KMS-11 (cell line): ENCODE results near the gene PTGR1.

ENCODE experiments used
- H2AFZ ChIP-seq: fragments of 200-600 bp; sonication (generic); 2 replicates; pipeline ENCODE4 v1.6.1; 2016; ENCODE audit warnings: antibody characterized with exemption, mixed run types, low read depth
- H3K27ac ChIP-seq: fragments of 200-600 bp; sonication (generic); 2 replicates; pipeline ENCODE4 v1.6.1; 2016; ENCODE audit warnings: mild to moderate bottlenecking, mixed run types
- H3K27me3 ChIP-seq: fragments of 200-600 bp; sonication (generic); 2 replicates; pipeline ENCODE4 v1.6.1; 2017; ENCODE audit warnings: mild to moderate bottlenecking, low read depth, mixed run types, moderate library complexity; ENCODE audit not compliant: insufficient read depth
- H3K36me3 ChIP-seq: fragments of 200-600 bp; sonication (generic); 2 replicates; pipeline ENCODE4 v1.6.1; 2017; ENCODE audit warnings: mild to moderate bottlenecking, mixed run types; ENCODE audit not compliant: insufficient read depth
- H3K4me1 ChIP-seq: fragments of 200-600 bp; sonication (generic); 2 replicates; pipeline ENCODE4 v1.6.1; 2016; ENCODE audit warnings: mild to moderate bottlenecking, low read depth, mixed run types; ENCODE audit not compliant: poor library complexity, severe bottlenecking
- H3K4me2 ChIP-seq: fragments of 200-600 bp; sonication (generic); 2 replicates; pipeline ENCODE4 v1.7.0; 2016; ENCODE audit warnings: mild to moderate bottlenecking, mixed run types
- H3K4me3 ChIP-seq: fragments of 200-600 bp; sonication (generic); IDR thresholded peaks from 2 replicates; pipeline ENCODE4 v1.6.1; 2017; ENCODE audit warnings: low read depth, low read length, mixed read lengths; ENCODE audit not compliant: insufficient read depth
- H3K79me2 ChIP-seq: fragments of 200-600 bp; sonication (generic); 2 replicates; pipeline ENCODE4 v1.6.1; 2016; ENCODE audit warnings: low read depth, mixed run types; ENCODE audit not compliant: insufficient read depth
- H3K9ac ChIP-seq: fragments of 200-600 bp; sonication (generic); 2 replicates; pipeline ENCODE4 v1.6.1; 2016; ENCODE audit warnings: mild to moderate bottlenecking, mixed run types
- H4K20me1 ChIP-seq: fragments of 200-600 bp; sonication (generic); 2 replicates; pipeline ENCODE4 v1.6.1; 2016; ENCODE audit warnings: mild to moderate bottlenecking, mixed run types; ENCODE audit not compliant: insufficient read depth
- TF ChIP-seq, protein P1 (sequence below): fragments of 200-600 bp; sonication (generic); conservative IDR thresholded peaks from 2 replicates; pipeline ENCODE4 v1.6.1; 2017; ENCODE audit warnings: low read depth, mild to moderate bottlenecking, antibody characterized with exemption, low read length, moderate library complexity, mixed read lengths

The PTGR1 gene

DNA sequence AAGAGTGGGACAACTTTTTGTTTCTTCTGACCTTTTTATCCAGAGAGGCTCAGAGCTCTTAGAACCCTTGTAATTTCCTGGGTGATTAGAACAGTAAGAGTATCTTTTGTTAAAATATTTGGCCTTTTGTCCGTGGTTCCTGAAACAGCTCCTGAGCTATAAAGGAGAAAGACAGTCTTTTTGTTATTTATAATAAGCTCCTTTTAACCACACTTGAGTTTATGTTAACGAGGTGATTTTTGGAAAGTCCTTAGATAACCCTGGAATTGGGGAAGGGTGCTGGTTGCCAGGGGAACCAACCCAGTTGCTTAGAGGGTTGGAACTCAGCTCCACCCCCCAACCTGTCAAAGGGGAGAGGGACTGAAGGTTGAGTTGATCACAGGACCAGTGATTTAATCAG lies 69.7 kb downstream of the PTGR1 start:
- H3K79me2 ChIP-seq, result no peaks in the 10 kb centered on the region
- H3K9ac ChIP-seq, result no peak overlapping the region
- TF ChIP-seq, protein P1, sequence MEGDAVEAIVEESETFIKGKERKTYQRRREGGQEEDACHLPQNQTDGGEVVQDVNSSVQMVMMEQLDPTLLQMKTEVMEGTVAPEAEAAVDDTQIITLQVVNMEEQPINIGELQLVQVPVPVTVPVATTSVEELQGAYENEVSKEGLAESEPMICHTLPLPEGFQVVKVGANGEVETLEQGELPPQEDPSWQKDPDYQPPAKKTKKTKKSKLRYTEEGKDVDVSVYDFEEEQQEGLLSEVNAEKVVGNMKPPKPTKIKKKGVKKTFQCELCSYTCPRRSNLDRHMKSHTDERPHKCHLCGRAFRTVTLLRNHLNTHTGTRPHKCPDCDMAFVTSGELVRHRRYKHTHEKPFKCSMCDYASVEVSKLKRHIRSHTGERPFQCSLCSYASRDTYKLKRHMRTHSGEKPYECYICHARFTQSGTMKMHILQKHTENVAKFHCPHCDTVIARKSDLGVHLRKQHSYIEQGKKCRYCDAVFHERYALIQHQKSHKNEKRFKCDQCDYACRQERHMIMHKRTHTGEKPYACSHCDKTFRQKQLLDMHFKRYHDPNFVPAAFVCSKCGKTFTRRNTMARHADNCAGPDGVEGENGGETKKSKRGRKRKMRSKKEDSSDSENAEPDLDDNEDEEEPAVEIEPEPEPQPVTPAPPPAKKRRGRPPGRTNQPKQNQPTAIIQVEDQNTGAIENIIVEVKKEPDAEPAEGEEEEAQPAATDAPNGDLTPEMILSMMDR, result no peak
- no peak overlapping the region for H3K4me2 ChIP-seq
- no peak overlapping the region for H3K27ac ChIP-seq
- H2AFZ ChIP-seq, result no peak overlapping the region
- no peaks in the 10 kb centered on the region for H4K20me1 ChIP-seq
- no peaks in the 10 kb centered on the region for H3K36me3 ChIP-seq
- no peaks in the 10 kb centered on the region for H3K4me1 ChIP-seq
- no peak overlapping the region for H3K4me3 ChIP-seq
- H3K27me3 ChIP-seq, result no peaks in the 10 kb centered on the region

DNA sequence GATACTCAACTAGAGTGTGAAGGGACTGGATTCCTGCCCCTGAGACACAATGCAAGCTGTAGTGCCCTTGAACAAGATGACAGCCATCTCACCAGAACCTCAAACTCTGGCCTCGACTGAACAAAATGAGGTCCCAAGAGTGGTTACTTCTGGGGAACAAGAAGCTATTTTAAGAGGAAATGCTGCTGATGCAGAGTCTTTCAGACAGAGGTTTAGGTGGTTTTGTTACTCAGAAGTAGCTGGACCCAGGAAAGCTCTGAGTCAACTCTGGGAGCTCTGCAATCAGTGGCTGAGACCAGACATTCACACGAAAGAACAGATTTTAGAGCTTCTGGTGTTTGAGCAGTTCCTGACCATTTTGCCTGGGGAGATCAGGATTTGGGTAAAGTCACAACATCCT lies 72.1 kb downstream of the PTGR1 start:
- Histone ChIP-seq H3K4me1 (no peaks in the 10 kb centered on the region), H3K36me3 (no peaks in the 10 kb centered on the region), H3K9ac (no peak overlapping the region), H3K27ac (no peak overlapping the region), H3K4me3 (no peak overlapping the region), H3K27me3 (no peaks in the 10 kb centered on the region), H3K79me2 (no peaks in the 10 kb centered on the region), H2AFZ (no peak overlapping the region), H4K20me1 (no peaks in the 10 kb centered on the region), H3K4me2 (no peak overlapping the region)
- TF ChIP-seq, protein P1, result no peak

DNA sequence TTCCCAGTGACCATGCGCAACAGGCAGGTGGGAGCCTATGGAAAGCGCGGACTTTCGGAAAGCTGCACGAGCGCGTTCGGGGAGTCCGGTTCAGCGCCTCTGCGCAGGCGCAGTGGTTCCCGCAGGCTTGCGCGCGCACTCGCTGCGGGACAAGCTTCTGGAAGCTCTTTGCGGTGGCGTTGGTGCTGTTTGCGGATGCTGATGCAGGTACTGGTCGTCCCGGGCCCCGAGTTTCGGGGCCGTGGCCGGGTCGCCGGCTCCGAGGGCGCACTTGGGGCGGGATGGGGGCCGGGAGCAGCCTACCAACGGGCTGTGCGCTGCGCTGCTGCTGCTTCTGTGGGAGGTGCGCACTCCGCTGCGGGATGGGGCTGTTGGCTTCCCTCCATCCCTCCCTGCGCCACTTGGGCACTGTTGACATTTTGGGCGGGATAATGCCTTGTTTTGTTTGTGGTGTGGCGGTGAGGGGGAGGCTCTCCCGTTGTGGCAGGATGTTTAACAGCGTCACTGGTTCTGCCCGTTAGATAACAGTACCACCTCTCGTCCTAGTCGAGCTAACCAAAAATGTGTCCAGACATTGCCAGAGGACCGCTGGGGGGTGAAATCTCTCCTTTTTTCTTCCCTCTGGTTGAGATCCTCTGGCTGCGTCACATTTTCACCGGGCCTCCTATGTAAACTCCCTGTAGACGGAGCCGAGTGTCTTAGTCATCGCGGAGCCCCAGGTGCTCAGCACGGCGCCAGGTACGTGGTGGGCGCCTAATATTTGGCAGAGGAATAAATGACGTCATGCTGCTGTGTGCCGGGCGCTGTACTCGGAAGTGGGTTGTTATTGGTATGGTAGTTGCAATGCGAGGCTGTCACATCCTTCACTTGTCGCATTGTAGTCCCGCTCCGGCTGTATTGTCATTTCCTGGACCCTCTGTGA lies 74.1 kb downstream of the PTGR1 start, which contains the start of gene ZNF483:
Gene ZNF483 (plus strand): TSS at position 124 of the 922 bp plus-strand sequence. CDS start 2,217 bp downstream, outside the sequence.
- Histone ChIP-seq H3K4me3 (no peak within 1 kb of the TSS), H3K27ac (no peak within 1 kb of the TSS), H2AFZ (no peak within 1 kb of the TSS)

DNA sequence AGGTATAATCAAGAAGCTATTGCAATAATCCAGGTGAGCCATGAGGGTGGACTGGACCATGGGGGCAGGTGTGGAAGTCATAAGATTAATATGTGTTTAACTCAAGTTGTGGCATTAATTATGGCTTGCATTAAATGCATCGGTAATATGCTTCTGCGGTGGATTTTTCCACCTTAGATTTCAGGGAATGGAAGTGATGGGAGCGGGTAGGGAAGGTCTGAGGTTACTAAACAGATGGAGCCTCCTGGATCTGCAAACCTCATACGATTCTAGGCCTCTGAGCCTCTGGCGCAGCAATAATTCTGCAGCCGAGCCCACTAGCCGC lies 74.8 kb downstream of the PTGR1 start:
- H3K4me2 ChIP-seq, result no peak overlapping the region
- TF ChIP-seq, protein P1, result no peak
- H3K4me1 ChIP-seq, result no peaks in the 10 kb centered on the region
- no peaks in the 10 kb centered on the region for H4K20me1 ChIP-seq
- no peak overlapping the region for H3K27ac ChIP-seq
- H3K79me2 ChIP-seq, result no peaks in the 10 kb centered on the region
- no peaks in the 10 kb centered on the region for H3K36me3 ChIP-seq
- no peak overlapping the region for H2AFZ ChIP-seq
- H3K9ac ChIP-seq, result no peak overlapping the region
- H3K27me3 ChIP-seq, result no peaks in the 10 kb centered on the region
- no peak overlapping the region for H3K4me3 ChIP-seq

More for the DNA sequence above, 74.1 kb downstream of the PTGR1 start, which contains the start of gene ZNF483:
- Histone ChIP-seq H3K79me2 (no peaks in the 10 kb centered on the region), H3K4me1 (no peaks in the 10 kb centered on the region), H3K27me3 (no peaks in the 10 kb centered on the region), H4K20me1 (no peaks in the 10 kb centered on the region), H3K36me3 (no peaks in the 10 kb centered on the region), H3K9ac (no peak within 1 kb of the TSS), H3K4me2 (no peak within 1 kb of the TSS)
- TF ChIP-seq, protein P1, result no peak
